Mesenteric fat pad (tissue), 1 donor: ENCODE measurements around the gene PPP3R1. TPM values are rescaled to one million over a fixed set of nuclear protein-coding genes. Genes with fewer than 3 reads are reported as not detected.
A peak's percentile ranks its signal among the peaks of the same experiment; 100 is the strongest.
"Not testable (repeated sequence)": the region's sequence is repeated elsewhere in the genome, so short reads cannot be mapped to it uniquely, and the experiment has no call there.

Source experiments
- DNase-seq: peaks from one replicate; pipeline ENCODE4 v3.0.0-alpha.2; 2020; ENCODE audit warnings: low spot score
- total RNA-seq: library from RNA; stranded (reverse); fragmentation: NEBNext Ultra II Directional; extraction: Animal tissue kit (Norgen Biotek cat#: 25700); gene quantifications from one replicate; pipeline ENCODE4 v1.2.1, GENCODE V29; 2021
- donor health status: DM: yes; HTN: yes; CAD: no.

PPP3R1 gene
- total RNA-seq, 1 donor from 2014 or later: 66.2 TPM

- no peak for DNase-seq
Observed at GRCh38 chr2:68190991-68191731, 61.2 kb downstream of the PPP3R1 start.

GRCh38 chr2:68189991-68190784, 62.1 kb downstream of the PPP3R1 start:
- no peak for DNase-seq

- DNase-seq: no peak
Observed at GRCh38 chr2:68188831-68189230, 63.5 kb downstream of the PPP3R1 start.

GRCh38 chr2:68187329-68187728, 65.0 kb downstream of the PPP3R1 start:
- no peak for DNase-seq

- no peak for DNase-seq
Observed at GRCh38 chr2:68185541-68186164, 66.7 kb downstream of the PPP3R1 start.

- DNase-seq: no peak
Observed at GRCh38 chr2:68182902-68183301, 69.4 kb downstream of the PPP3R1 start.

- no peak for DNase-seq
Observed at GRCh38 chr2:68178954-68179627, 73.2 kb downstream of the PPP3R1 start.

GRCh38 chr2:68178432-68178831, 73.9 kb downstream of the PPP3R1 start:
- DNase-seq: no peak

GRCh38 chr2:68177541-68177940, 74.8 kb downstream of the PPP3R1 start:
- no peak for DNase-seq

GRCh38 chr2:68176657-68177056, 75.7 kb downstream of the PPP3R1 start:
- no peak for DNase-seq

- not testable (repeated sequence) for DNase-seq
Observed at GRCh38 chr2:68175210-68175609, 77.1 kb downstream of the PPP3R1 start.

- DNase-seq: no peak
Observed at GRCh38 chr2:68172990-68173700, 79.2 kb downstream of the PPP3R1 start.

- DNase-seq: no peak
Observed at GRCh38 chr2:68172521-68172920, 79.8 kb downstream of the PPP3R1 start.

GRCh38 chr2:68171684-68172083, 80.6 kb downstream of the PPP3R1 start:
- no peak for DNase-seq

GRCh38 chr2:68171146-68171545, 81.2 kb downstream of the PPP3R1 start:
- no peak for DNase-seq

GRCh38 chr2:68169308-68169707, 83.0 kb downstream of the PPP3R1 start:
- DNase-seq: no peak

GRCh38 chr2:68167186-68167585, 85.1 kb downstream of the PPP3R1 start:
- no peak for DNase-seq

- DNase-seq: no peak
Observed at GRCh38 chr2:68163641-68164040, 88.7 kb downstream of the PPP3R1 start.

GRCh38 chr2:68158134-68158447, 94.2 kb downstream of the PPP3R1 start:
- DNase-seq: no peak

GRCh38 chr2:68157402-68158133, 94.8 kb downstream of the PPP3R1 start, which contains the start of gene PNO1:
TSS of gene PNO1 (plus strand) at chr2:68157888. CDS start at chr2:68157935, 47 bp downstream.
- DNase-seq: peak; percentile 97
